HepG2 (cell line): Measurements from ENCODE around the gene NTPCR. TPM values are rescaled to one million over a fixed set of nuclear protein-coding genes. Genes with fewer than 3 reads are reported as not detected.

Source experiments
- FOXP1 ChIP-seq, 2 experiments: fragments of 450-650 bp in 1 of 2; IDR thresholded peaks; 2 replicates each; pipeline ENCODE4 v1.6.1; 2017 to 2018; ENCODE audit warnings: antibody characterized with exemption in 1 of 2
- KIAA2018 ChIP-seq: sonication (generic); formaldehyde crosslinking; IDR thresholded peaks from 2 replicates; pipeline ENCODE4 v1.5.0; 2020; ENCODE audit warnings: mild to moderate bottlenecking, missing genetic modification reagents, borderline replicate concordance
- RNF219 ChIP-seq: sonication (generic); formaldehyde crosslinking; IDR thresholded peaks from 2 replicates; pipeline ENCODE4 v1.5.0; 2020; ENCODE audit warnings: mild to moderate bottlenecking, missing genetic modification reagents
- TARDBP ChIP-seq: sonication (generic); formaldehyde crosslinking; IDR thresholded peaks from 2 replicates; pipeline ENCODE4 v1.8.0; 2022; ENCODE audit warnings: mild to moderate bottlenecking, missing genetic modification reagents
- ZNF275 ChIP-seq: sonication (generic); formaldehyde crosslinking; IDR thresholded peaks from 2 replicates; pipeline ENCODE4 v1.8.0; 2022; ENCODE audit warnings: missing genetic modification reagents, mild to moderate bottlenecking, inconsistent platforms, borderline replicate concordance
- ZNF512B ChIP-seq: sonication (generic); formaldehyde crosslinking; IDR thresholded peaks from 2 replicates; pipeline ENCODE4 v1.5.1; 2020; ENCODE audit warnings: missing genetic modification reagents, mild to moderate bottlenecking, borderline replicate concordance
- polyA plus RNA-seq, 8 experiments: library from polyadenylated mRNA; depleted of rRNA in 3 of 8; stranded (reverse) in 7 of 8; unstranded in 1 of 8; fragments of >200 nt; fragmentation: Illumina TruSeq in 4 of 8; extraction: Trizol in 4 of 8; gene quantifications; 2 replicates each; pipeline versions ENCODE4 v1.2.1 to v1.2.3, GENCODE V29; 2011 to 2016; ENCODE audit warnings: low read depth in 4 of 8, missing spikeins in 1 of 8, mixed read lengths in 1 of 8; ENCODE audit not compliant: insufficient read depth in 1 of 8
- total RNA-seq, 5 experiments: library from RNA; depleted of rRNA; stranded (reverse); fragments of >200 nt; fragmentation: Illumina TruSeq; extraction: Trizol; gene quantifications; 2 replicates each; pipeline ENCODE4 v1.2.3, GENCODE V29; 2016; ENCODE audit warnings: low read depth in 1 of 5

The NTPCR gene
- total and polyA plus RNA-seq, 2 of the 13 experiments (the other 11 are each of a cell fraction or from before 2014, with no cell fraction given): 11.7 to 47.0 TPM

- TF ChIP-seq KIAA2018 (CRISPR knock-in tag): no peak
- no peak for TF ChIP-seq ZNF512B (CRISPR knock-in tag)
- TF ChIP-seq FOXP1 (IDR thresholded peaks at IDR 0.05): no peak
- no peak for TF ChIP-seq FOXP1 (CRISPR knock-in tag; IDR thresholded peaks at IDR 0.05)
- no peak for TF ChIP-seq ZNF275
- no peak for TF ChIP-seq RNF219 (CRISPR knock-in tag)
- no peak for TF ChIP-seq TARDBP (CRISPR knock-in tag)
Measured at GRCh38 chr1:232968391-232968790, 18.0 kb downstream of the NTPCR start (continued).
